Activated CD4-positive, alpha-beta T cell treated with anti-CD3 and anti-CD28 coated beads, Interleukin-2, amount 10 ng/mL, durations not matched to agents 7 days and 5 days (primary cell): ENCODE data around the gene LAP3. TPM values are rescaled to one million over a fixed set of nuclear protein-coding genes. Genes with fewer than 3 reads are reported as not detected.
"Not testable (repeated sequence)": the region's sequence is repeated elsewhere in the genome, so short reads cannot be mapped to it uniquely, and the experiment has no call there.

Source experiments
- CTCF ChIA-PET: fragments of 350-600 bp; sonication (Branson Sonifier 250); formaldehyde crosslinking; loops from one replicate; lab custom pipeline; 2021; ENCODE audit warnings: antibody characterized with exemption; lab: Charles Lee
- POLR2A ChIA-PET: fragments of 350-600 bp; sonication (Branson Sonifier 250); formaldehyde crosslinking; loops from one replicate; lab custom pipeline; 2021; ENCODE audit warnings: antibody characterized with exemption; lab: Charles Lee
- DNase-seq: peaks from one replicate; pipeline ENCODE4 v3.0.0-alpha.2; 2020
- H3K27ac Mint-ChIP-seq: one replicate; pipeline ENCODE4 v1.8.0; 2021; ENCODE audit warnings: mild to moderate bottlenecking, moderate library complexity, mixed read lengths
- H3K27me3 Mint-ChIP-seq: one replicate; pipeline ENCODE4 v1.8.0; 2021; ENCODE audit warnings: mixed read lengths
- H3K36me3 Mint-ChIP-seq: one replicate; pipeline ENCODE4 v1.8.0; 2021; ENCODE audit warnings: low read depth, mixed read lengths
- H3K4me1 Mint-ChIP-seq: one replicate; pipeline ENCODE4 v1.8.0; 2021; ENCODE audit warnings: mixed read lengths
- H3K4me3 Mint-ChIP-seq: one replicate; pipeline ENCODE4 v1.8.0; 2021; ENCODE audit warnings: mild to moderate bottlenecking, moderate library complexity, mixed read lengths
- H3K9me3 Mint-ChIP-seq: one replicate; pipeline ENCODE4 v1.8.0; 2021; ENCODE audit warnings: mixed read lengths
- total RNA-seq, 2 experiments: library from RNA; stranded (reverse); gene quantifications; one replicate each; pipeline ENCODE4 v1.2.3, GENCODE V29; 2021

LAP3 gene
- 100 to 1,000 TPM; 142 to 149 TPM for total RNA-seq

DNA sequence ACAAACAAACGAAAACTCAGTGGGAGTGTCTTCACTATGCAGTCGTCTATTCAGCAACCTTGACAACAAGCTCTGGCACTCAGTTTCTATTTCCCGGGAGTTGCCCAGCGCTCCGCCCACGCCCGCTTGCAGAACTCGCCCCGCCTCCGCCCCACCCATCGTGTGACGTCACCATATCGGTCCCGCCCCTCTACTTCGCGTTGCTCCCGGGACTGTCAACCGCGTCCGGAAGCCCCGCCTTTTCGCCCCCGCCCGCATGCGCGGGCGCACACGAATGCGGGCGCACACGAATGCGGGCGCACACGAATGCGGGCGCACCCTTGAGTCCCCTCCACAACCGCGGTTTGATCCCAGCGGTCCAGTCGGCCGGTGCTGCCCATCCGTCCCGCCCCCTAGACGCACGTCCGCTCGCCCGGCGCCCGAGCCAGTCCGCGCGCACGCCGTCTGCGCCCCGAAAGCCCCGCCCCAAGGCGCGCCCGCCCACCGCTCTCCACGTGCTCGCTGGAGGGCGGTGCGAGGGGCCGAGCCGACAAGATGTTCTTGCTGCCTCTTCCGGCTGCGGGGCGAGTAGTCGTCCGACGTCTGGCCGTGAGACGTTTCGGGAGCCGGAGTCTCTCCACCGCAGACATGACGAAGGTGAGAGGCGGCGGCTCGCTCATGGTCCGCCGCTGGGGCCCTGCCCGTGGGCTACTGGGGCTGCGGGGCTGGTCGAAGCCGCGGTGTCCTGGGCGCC is at the start of gene LAP3:
Gene LAP3, plus strand, starts transcription at position 267 of the 733 bp plus-strand sequence. Its CDS starts 268 bp downstream, at position 535.
- Mint-ChIP-seq H3K9me3 (no peaks in the 10 kb centered on the region), H3K27ac (peak within 1 kb of the TSS; percentile 99), H3K4me3 (peak within 1 kb of the TSS; percentile 86), H3K36me3 (peaks cover 36% of the 10 kb centered on the region), H3K4me1 (peaks cover 43% of the 10 kb centered on the region), H3K27me3 (no peaks in the 10 kb centered on the region)
- DNase-seq: peak; percentile 98
- ChIA-PET POLR2A (interaction anchor here (0.7 to 2.4 kb wide), 3 partner anchors 37 to 233 kb away, joined by 9 to 15 read pairs (median 10); partner anchors contain the start of genes DCAF16, MED28 and NCAPG), CTCF (interaction anchor here (1.2 kb wide), 2 partner anchors 28 to 233 kb away, joined by 3 to 4 read pairs; partner anchors contain the start of gene DCAF16)

DNA sequence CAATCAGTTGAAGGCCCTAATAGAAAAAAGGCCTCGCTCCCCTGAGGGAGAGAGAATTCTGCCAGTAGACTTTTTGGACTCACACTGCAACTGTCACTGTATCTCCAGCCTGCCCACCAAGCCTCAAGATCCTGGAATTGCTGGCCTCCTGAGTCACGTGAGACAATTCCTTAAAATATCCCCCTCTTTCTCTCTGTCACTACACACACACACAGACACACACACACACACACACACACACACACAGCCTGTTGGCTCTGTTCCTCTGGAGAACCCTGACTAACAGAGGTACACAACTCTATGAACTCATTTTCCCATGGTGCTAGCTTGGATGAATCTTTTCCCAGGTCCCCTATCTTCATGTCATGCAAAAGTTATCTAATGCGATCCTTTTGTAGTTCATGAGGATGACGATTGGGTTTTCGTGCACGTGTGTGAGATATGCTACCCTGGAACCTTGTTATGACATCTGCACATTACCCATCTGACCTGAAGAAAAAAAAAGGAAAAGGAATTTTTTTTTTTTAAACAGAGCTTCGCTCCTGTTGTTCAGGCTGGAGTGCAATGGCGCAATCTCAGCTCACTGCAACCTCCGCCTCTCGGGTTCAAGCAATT is 48.3 kb upstream of the LAP3 start:
- H3K36me3 Mint-ChIP-seq: no peaks in the 10 kb centered on the region
- CTCF ChIA-PET: interaction anchor here (1.4 kb wide), 1 partner anchor 12 kb away, joined by 3 read pairs; no protein-coding TSS in a partner anchor
- no peaks in the 10 kb centered on the region for H3K9me3 Mint-ChIP-seq
- H3K27me3 Mint-ChIP-seq: peaks cover 21% of the 10 kb centered on the region
- DNase-seq: no peak
- no peaks in the 10 kb centered on the region for H3K4me1 Mint-ChIP-seq
- POLR2A ChIA-PET: no interaction called here
- no peak overlapping the region for H3K4me3 Mint-ChIP-seq
- H3K27ac Mint-ChIP-seq: no peak overlapping the region

DNA sequence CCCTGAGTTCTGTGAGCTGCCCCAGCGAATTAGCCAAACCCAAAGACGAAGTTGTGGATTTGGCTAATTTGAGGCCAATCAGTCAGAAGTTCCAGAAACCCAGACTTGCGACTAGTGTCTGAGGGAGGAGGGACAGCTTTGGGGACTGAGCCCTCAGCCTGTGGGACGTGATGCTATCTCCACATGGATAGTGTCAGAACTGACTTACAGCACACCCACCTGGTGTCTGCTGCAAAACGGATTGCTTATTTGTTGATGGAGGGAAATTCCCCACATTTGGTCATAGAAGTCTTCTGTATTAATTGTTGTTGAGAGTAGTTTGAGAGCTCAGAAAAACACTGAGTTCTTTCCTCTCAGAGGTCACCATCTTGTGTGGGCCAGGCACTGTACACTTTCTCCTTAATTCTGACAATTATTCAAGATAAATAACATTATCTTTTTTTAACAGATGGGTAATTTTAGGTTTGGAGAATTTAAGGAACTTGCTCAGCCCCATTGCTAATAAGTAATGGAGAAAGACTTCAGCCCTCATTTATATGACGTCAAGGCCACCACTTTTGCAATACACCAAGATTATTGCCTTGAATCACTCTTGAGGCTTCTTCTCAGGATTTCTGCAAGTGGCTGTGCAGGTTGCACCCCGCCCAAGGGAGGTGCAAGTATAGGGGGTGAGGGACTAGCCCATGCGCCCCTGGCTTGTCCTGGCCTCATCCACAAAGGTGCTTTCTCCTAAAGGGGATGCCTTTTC is 45.3 kb upstream of the LAP3 start:
- no peak for DNase-seq
- CTCF ChIA-PET: interaction anchor here (0.6 to 1.2 kb wide), 3 partner anchors 17 to 205 kb away, joined by 3 to 6 read pairs (median 3); no protein-coding TSS in a partner anchor
- H3K27ac Mint-ChIP-seq: no peak overlapping the region
- POLR2A ChIA-PET: no interaction called here
- no peaks in the 10 kb centered on the region for H3K36me3 Mint-ChIP-seq
- peaks cover 18% of the 10 kb centered on the region for H3K27me3 Mint-ChIP-seq
- no peaks in the 10 kb centered on the region for H3K9me3 Mint-ChIP-seq
- H3K4me3 Mint-ChIP-seq: no peak overlapping the region
- H3K4me1 Mint-ChIP-seq: peaks cover 4% of the 10 kb centered on the region

DNA sequence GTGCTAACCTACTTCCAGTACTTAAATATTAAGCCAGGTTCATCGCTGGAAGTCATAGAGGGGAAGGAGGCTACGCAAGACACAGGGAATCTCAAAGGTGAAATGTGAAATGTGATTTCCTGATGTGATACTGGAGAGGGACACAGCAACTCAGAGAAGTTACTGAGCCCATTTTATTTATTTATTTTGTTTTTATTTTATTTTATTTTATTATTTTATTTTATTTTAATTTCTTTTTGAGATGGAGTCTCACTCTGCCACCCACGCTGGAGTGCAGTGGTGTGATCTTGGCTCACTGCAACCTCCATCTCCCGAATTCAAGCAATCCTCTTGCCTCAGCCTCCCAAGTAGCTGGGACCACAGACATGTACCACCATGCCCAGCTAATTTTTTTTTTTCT is 42.3 kb upstream of the LAP3 start:
- no peaks in the 10 kb centered on the region for H3K9me3 Mint-ChIP-seq
- no peak for DNase-seq
- no peak overlapping the region for H3K4me3 Mint-ChIP-seq
- CTCF ChIA-PET: no interaction called here
- POLR2A ChIA-PET: interaction anchor here (0.6 kb wide), 2 partner anchors 72 to 256 kb away, joined by 3 to 5 read pairs; no protein-coding TSS in a partner anchor
- peaks cover 4% of the 10 kb centered on the region for H3K4me1 Mint-ChIP-seq
- H3K27me3 Mint-ChIP-seq: peaks cover 14% of the 10 kb centered on the region
- no peak overlapping the region for H3K27ac Mint-ChIP-seq
- H3K36me3 Mint-ChIP-seq: no peaks in the 10 kb centered on the region

DNA sequence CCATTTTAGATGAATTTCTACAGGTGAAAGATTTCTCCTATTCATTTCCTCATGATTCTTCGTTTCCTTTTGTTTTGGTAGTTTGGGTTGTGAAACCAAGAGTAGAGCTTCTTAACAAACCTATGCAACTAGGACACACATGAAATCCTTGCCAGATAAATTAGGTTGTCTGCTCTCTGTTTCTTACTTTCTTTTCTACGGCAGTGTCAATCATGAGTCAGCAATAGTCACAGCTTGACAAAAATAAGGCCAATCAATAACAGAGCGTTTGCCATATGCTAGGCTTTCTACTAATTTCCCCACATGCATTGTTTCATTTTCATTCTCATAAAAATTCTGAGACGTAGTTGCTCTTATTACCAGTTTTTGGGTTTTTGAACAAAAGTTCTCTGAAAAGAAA is 41.8 kb upstream of the LAP3 start:
- ChIA-PET POLR2A (interaction anchor here (0.6 kb wide), 1 partner anchor 73 kb away, joined by 3 read pairs; no protein-coding TSS in a partner anchor), CTCF (interaction anchor here (1.0 kb wide), 1 partner anchor 63 kb away, joined by 3 read pairs; no protein-coding TSS in a partner anchor)
- Mint-ChIP-seq H3K4me1 (peaks cover 4% of the 10 kb centered on the region), H3K27me3 (peaks cover 17% of the 10 kb centered on the region), H3K4me3 (no peak overlapping the region), H3K27ac (no peak overlapping the region), H3K9me3 (no peaks in the 10 kb centered on the region), H3K36me3 (no peaks in the 10 kb centered on the region)
- no peak for DNase-seq

DNA sequence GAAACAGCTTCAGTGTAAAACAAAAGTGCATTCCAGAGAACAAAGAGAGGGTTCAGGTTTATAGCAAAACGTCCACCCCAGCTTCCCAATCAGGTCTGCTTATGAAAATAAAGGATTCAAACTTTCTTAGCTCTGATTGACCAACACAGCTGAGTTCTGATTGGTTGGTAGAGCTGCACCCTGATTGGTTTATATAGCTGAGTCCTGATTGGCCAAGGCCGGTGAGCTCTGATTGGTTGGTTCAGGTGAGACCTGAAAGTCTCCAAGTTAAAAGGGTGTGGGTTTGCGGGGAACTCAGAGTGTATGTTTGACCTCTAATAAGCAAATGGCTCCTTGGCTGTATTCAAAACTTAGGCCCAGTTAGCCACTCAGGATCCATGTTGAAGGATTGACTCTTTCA is 41.1 kb upstream of the LAP3 start:
- POLR2A ChIA-PET: no interaction called here
- DNase-seq: peak; percentile 10
- H3K27me3 Mint-ChIP-seq: peaks cover 21% of the 10 kb centered on the region
- H3K4me1 Mint-ChIP-seq: peaks cover 4% of the 10 kb centered on the region
- H3K27ac Mint-ChIP-seq: no peak overlapping the region
- H3K36me3 Mint-ChIP-seq: no peaks in the 10 kb centered on the region
- CTCF ChIA-PET: interaction anchor here (1.0 kb wide), 1 partner anchor 64 kb away, joined by 3 read pairs; no protein-coding TSS in a partner anchor
- no peaks in the 10 kb centered on the region for H3K9me3 Mint-ChIP-seq
- no peak overlapping the region for H3K4me3 Mint-ChIP-seq

DNA sequence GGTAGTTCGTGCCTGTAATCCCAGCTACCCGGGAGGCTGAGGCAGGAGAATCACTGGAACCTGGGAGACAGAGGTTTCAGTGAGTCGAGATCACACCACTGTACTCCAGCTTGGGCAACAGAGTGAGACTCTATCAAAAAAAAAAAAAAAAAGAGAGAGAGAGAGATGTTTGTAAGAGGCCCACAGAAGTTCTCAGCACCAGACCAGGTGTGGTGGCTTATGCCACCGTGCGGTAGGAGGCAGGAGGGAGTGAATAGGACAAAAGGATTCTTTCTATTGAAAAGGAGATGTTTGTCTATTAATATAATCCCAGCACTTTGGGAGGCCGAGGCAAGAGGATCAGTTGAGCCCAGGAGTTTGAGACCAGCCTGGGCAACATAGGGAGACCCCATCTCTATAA is 39.9 kb upstream of the LAP3 start:
- POLR2A ChIA-PET, H3K27ac Mint-ChIP-seq, CTCF ChIA-PET, H3K36me3 Mint-ChIP-seq, H3K4me1 Mint-ChIP-seq, DNase-seq, H3K4me3 Mint-ChIP-seq, H3K9me3 Mint-ChIP-seq: not testable (repeated sequence)
- H3K27me3 Mint-ChIP-seq: peaks cover 22% of the 10 kb centered on the region

DNA sequence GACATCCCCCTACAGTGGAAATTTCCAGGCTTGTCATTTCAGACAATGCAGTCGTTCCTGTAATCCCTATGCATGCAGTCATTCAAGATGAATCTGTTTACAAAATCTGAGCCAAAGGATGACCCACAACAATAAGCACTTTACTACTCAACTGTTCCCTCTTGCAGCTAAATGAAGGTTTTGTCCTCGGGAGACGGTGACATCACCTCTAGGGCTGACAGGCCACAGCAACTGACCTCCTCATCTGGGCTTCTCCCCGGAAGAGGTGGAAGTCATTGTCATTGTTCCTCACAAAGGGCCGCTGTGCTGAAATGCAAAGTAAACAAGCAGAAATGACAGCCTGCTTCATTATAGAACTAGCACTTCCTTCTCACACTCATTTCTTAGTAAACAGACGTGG is 32.8 kb upstream of the LAP3 start:
- peaks cover 6% of the 10 kb centered on the region for H3K4me1 Mint-ChIP-seq
- H3K27me3 Mint-ChIP-seq: peaks cover 20% of the 10 kb centered on the region
- no peaks in the 10 kb centered on the region for H3K9me3 Mint-ChIP-seq
- no peaks in the 10 kb centered on the region for H3K36me3 Mint-ChIP-seq
- POLR2A ChIA-PET: no interaction called here
- H3K4me3 Mint-ChIP-seq: no peak overlapping the region
- H3K27ac Mint-ChIP-seq: no peak overlapping the region
- CTCF ChIA-PET: interaction anchor here (0.8 kb wide), 1 partner anchor 34 kb away, joined by 3 read pairs; no protein-coding TSS in a partner anchor
- DNase-seq: no peak

DNA sequence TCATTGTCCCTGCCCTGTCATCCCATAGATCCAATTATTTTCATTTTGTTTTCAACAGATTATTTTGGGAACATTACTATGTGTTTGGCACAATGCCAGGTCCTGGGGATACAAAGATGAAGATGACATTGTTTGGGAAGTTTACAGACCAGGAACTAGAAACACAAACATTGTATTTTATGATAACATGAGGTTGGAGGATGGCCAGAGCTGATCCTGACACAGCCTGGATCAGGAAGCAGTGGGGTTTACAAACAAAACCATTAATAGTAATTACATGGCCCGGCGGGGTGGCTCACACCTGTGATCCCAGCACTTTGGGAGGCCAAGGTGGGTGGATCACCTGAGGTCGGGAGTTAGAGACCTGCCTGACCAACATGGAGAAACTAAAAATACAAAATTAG is 32.2 kb upstream of the LAP3 start:
- H3K4me3 Mint-ChIP-seq: no peak overlapping the region
- CTCF ChIA-PET: interaction anchor here (0.7 to 1.5 kb wide), 4 partner anchors 26 to 264 kb away, joined by 3 read pairs; no protein-coding TSS in a partner anchor
- peaks cover 6% of the 10 kb centered on the region for H3K4me1 Mint-ChIP-seq
- peaks cover 20% of the 10 kb centered on the region for H3K27me3 Mint-ChIP-seq
- H3K36me3 Mint-ChIP-seq: no peaks in the 10 kb centered on the region
- no peak for DNase-seq
- H3K9me3 Mint-ChIP-seq: no peaks in the 10 kb centered on the region
- H3K27ac Mint-ChIP-seq: no peak overlapping the region
- POLR2A ChIA-PET: interaction anchor here (0.7 kb wide), 1 partner anchor 174 kb away, joined by 3 read pairs; no protein-coding TSS in a partner anchor

DNA sequence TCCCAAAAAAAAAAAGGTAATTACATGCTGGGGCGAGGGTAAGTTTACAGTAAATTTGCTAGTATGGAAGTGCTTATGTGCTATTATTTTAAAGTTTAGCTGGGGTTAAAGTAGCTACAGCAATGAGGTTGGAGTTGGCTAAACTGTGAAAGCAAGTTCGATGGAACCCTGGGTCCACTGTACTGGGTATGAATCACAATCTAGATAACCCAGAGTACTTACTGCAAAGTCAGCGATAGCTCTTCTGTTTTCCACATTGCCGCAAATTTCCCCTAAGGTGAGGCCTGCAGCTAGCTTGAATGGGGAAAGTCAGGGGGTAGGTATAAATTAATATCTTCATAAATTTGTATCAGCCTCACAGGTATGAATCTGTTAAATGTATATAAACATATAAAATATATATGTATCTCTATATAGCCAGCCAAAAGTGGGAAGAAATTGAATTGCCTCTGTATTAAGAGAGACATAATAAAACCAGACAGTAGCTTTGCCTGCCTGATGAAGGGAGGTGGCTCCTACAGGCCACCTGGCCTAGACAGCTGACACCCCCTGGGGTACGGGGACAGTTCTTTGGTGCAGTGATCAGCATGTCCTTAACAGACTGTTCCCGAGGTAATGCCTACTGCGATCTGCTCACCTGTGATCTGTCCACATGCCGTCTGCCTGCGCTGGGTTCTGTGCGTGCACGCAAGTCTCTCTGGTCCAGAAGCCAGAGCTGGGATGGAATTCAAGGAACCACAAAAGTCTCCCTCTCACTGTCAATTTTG is 31.4 kb upstream of the LAP3 start:
- POLR2A ChIA-PET: interaction anchor here (0.7 kb wide), 1 partner anchor 173 kb away, joined by 3 read pairs; no protein-coding TSS in a partner anchor
- Mint-ChIP-seq H3K4me1 (peaks cover 9% of the 10 kb centered on the region), H3K9me3 (no peaks in the 10 kb centered on the region), H3K4me3 (no peak overlapping the region), H3K27me3 (peaks cover 18% of the 10 kb centered on the region), H3K27ac (no peak overlapping the region), H3K36me3 (no peaks in the 10 kb centered on the region)
- CTCF ChIA-PET: interaction anchor here (0.7 to 1.5 kb wide), 3 partner anchors 26 to 263 kb away, joined by 3 read pairs; no protein-coding TSS in a partner anchor
- no peak for DNase-seq

DNA sequence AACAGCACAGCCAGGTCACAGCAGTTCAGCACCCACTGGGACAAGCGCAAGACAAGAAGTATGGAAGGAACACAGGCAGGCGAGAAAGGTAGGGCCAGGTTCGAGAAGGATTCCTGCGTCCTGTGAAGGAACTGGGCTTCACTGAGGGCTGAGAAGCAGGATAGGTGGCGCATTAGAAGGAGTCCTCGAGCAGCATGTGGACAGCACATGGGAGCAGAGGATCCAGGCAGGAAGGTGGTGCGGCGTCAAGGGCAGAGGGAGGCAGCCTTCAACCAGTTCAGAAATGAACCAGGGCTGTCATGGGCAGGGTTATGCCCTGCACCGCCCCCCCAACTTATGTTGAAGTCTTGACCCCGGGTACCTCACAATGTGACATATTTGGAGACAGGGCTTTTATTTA is 30.8 kb upstream of the LAP3 start:
- ChIA-PET POLR2A (no interaction called here), CTCF (interaction anchor here (1.1 to 1.5 kb wide), 2 partner anchors 25 to 33 kb away, joined by 3 read pairs; no protein-coding TSS in a partner anchor)
- H3K27me3 Mint-ChIP-seq: peaks cover 16% of the 10 kb centered on the region
- no peak overlapping the region for H3K4me3 Mint-ChIP-seq
- H3K36me3 Mint-ChIP-seq: no peaks in the 10 kb centered on the region
- no peaks in the 10 kb centered on the region for H3K9me3 Mint-ChIP-seq
- no peak overlapping the region for H3K27ac Mint-ChIP-seq
- peaks cover 9% of the 10 kb centered on the region for H3K4me1 Mint-ChIP-seq
- no peak for DNase-seq
